Caco-2 (cell line): ENCODE data around the gene KIF26B. TPM values are rescaled to one million over a fixed set of nuclear protein-coding genes. Genes with fewer than 3 reads are reported as not detected.

Experiments
- BruUV-seq: library from RNA; stranded (reverse); fragments of 400-500 nt; replicated peaks from 2 replicates; lab custom pipeline; 2021; lab: Mats Ljungman, UMichigan
- CTCF ChIA-PET: fragments of 300-600 bp; sonication (Branson Sonifier 250); formaldehyde crosslinking; loops from one replicate; lab custom pipeline; 2022; ENCODE audit warnings: antibody characterized with exemption; lab: Charles Lee
- POLR2A ChIA-PET: fragments of 300-600 bp; sonication (Branson Sonifier 250); formaldehyde crosslinking; loops from one replicate; lab custom pipeline; 2022; ENCODE audit warnings: antibody characterized with exemption; lab: Charles Lee
- DNase-seq, 2 experiments: peaks; one replicate each; pipeline versions ENCODE4 v3.0.0 to v3.0.0-alpha.2; 2020 to 2022
- H3K27me3 ChIP-seq: replicated peaks from 2 replicates; pipeline ENCODE4 v1.6.0; 2011; ENCODE audit warnings: low read length; ENCODE audit not compliant: control insufficient read depth, insufficient read depth
- H3K36me3 ChIP-seq: 2 replicates; pipeline ENCODE4 v1.5.1; 2011; ENCODE audit warnings: low read length; ENCODE audit not compliant: control insufficient read depth, insufficient read depth
- H3K4me1 ChIP-seq: fragments of 250-450 bp; sonication (Bioruptor Pico); 2 replicates; pipeline ENCODE4 v1.5.1; 2020; ENCODE audit warnings: mild to moderate bottlenecking
- H3K4me3 ChIP-seq: 2 replicates; pipeline ENCODE4 v1.5.1; 2011; ENCODE audit warnings: low read depth, mild to moderate bottlenecking, control low read depth, low read length
- H3K9me3 ChIP-seq: fragments of 250-450 bp; sonication (Bioruptor Pico); 2 replicates; pipeline ENCODE4 v1.5.1; 2020; ENCODE audit warnings: mild to moderate bottlenecking, moderate library complexity
- H3K27ac Mint-ChIP-seq: one replicate; pipeline ENCODE4 v1.8.0; 2022; ENCODE audit warnings: mixed read lengths; ENCODE audit not compliant: unreplicated experiment
- H3K27me3 Mint-ChIP-seq: one replicate; pipeline ENCODE4 v1.8.0; 2022; ENCODE audit warnings: mixed read lengths; ENCODE audit not compliant: insufficient read depth, unreplicated experiment
- H3K36me3 Mint-ChIP-seq: one replicate; pipeline ENCODE4 v1.8.0; 2022; ENCODE audit warnings: mild to moderate bottlenecking, mixed read lengths; ENCODE audit not compliant: insufficient read depth, unreplicated experiment
- H3K4me1 Mint-ChIP-seq: one replicate; pipeline ENCODE4 v1.8.0; 2022; ENCODE audit warnings: low read depth, mixed read lengths; ENCODE audit not compliant: unreplicated experiment
- H3K4me3 Mint-ChIP-seq: one replicate; pipeline ENCODE4 v1.8.0; 2022; ENCODE audit warnings: mild to moderate bottlenecking, moderate library complexity, mixed read lengths; ENCODE audit not compliant: unreplicated experiment
- H3K9me3 Mint-ChIP-seq: one replicate; pipeline ENCODE4 v1.8.0; 2022; ENCODE audit warnings: mixed read lengths; ENCODE audit not compliant: unreplicated experiment
- CTCF ChIP-seq, 2 experiments: fragments of 200-600 bp in 1 of 2; IDR thresholded peaks; 1 replicate in 1 of 2; 2 replicates in 1 of 2; pipeline versions ENCODE4 v1.5.1 to v1.8.0; 2011 to 2022; ENCODE audit warnings: antibody characterized with exemption in 1 of 2, control low read depth in 1 of 2, inconsistent platforms in 1 of 2, low read depth in 1 of 2, low read length in 1 of 2, mild to moderate bottlenecking in 1 of 2, moderate library complexity in 1 of 2; ENCODE audit not compliant: insufficient read depth in 1 of 2, severe bottlenecking in 1 of 2, unreplicated experiment in 1 of 2
- intact Hi-C: fragments of 100-400 bp; cut with micrococcal nuclease; formaldehyde crosslinking; loops from one replicate; pipeline ENCODE4 v1.10.0; 2022; ENCODE audit not compliant: unreplicated experiment
- total RNA-seq: library from RNA; stranded (reverse); gene quantifications from 2 replicates; pipeline ENCODE4 v1.2.3, GENCODE V29; 2022

Gene KIF26B
- total RNA-seq, 1 experiment from 2014 or later, result 4.9 TPM

- Mint-ChIP-seq H3K36me3 (peaks cover 4% of the 10 kb centered on the region), H3K4me3 (no peak overlapping the region), H3K9me3 (no peaks in the 10 kb centered on the region), H3K27ac (peak overlapping the region; percentile 33), H3K4me1 (peaks cover 6% of the 10 kb centered on the region), H3K27me3 (no peaks in the 10 kb centered on the region)
- H3K36me3 ChIP-seq, result peaks cover 1% of the 10 kb centered on the region; the same call in 1 of the 2 replicates
- CTCF ChIA-PET, result no interaction called here
- TF ChIP-seq CTCF (IDR thresholded peaks at IDR 0.05; ENCODE audit: insufficient read depth in 1 of 2, low read depth in 1 of 2, low read length in 1 of 2, severe bottlenecking in 1 of 2, unreplicated experiment in 1 of 2), result no peak
- H3K27me3 ChIP-seq, result no peaks in the 10 kb centered on the region
- DNase-seq, result no peak
- H3K4me1 ChIP-seq, result peaks cover 12% of the 10 kb centered on the region
- no peak overlapping the region for H3K4me3 ChIP-seq
- no TSS peak for BruUV-seq
- no peaks in the 10 kb centered on the region for H3K9me3 ChIP-seq
- POLR2A ChIA-PET, result interaction anchor here (0.6 kb wide), 1 partner anchor 29 kb away, joined by 3 read pairs; no protein-coding TSS in a partner anchor
- intact Hi-C loops, result no loop called here
Measured at GRCh38 chr1:245682638-245683628, 528.1 kb downstream of the KIF26B start.

- Histone ChIP-seq H3K4me1 (peaks cover 12% of the 10 kb centered on the region), H3K9me3 (no peaks in the 10 kb centered on the region), H3K4me3 (no peak overlapping the region), H3K36me3 (peaks cover 1% of the 10 kb centered on the region; the same call in 1 of the 2 replicates), H3K27me3 (no peaks in the 10 kb centered on the region)
- ChIA-PET CTCF (no interaction called here), POLR2A (no interaction called here)
- Mint-ChIP-seq H3K36me3 (peaks cover 4% of the 10 kb centered on the region), H3K9me3 (no peaks in the 10 kb centered on the region), H3K4me1 (peaks cover 6% of the 10 kb centered on the region), H3K27ac (peak overlapping the region; percentile 33), H3K27me3 (no peaks in the 10 kb centered on the region), H3K4me3 (no peak overlapping the region)
- DNase-seq, result no peak
- intact Hi-C loops, result no loop called here
- BruUV-seq, result no TSS peak
- TF ChIP-seq CTCF (IDR thresholded peaks at IDR 0.05; ENCODE audit: insufficient read depth in 1 of 2, low read depth in 1 of 2, low read length in 1 of 2, severe bottlenecking in 1 of 2, unreplicated experiment in 1 of 2), result no peak
Measured at GRCh38 chr1:245683676-245684075, 528.9 kb downstream of the KIF26B start.

GRCh38 chr1:245684166-245684565 lies 529.4 kb downstream of the KIF26B start:
- H3K27ac Mint-ChIP-seq, result no peak overlapping the region
- H3K9me3 ChIP-seq, result no peaks in the 10 kb centered on the region
- H3K4me3 ChIP-seq, result no peak overlapping the region
- H3K27me3 Mint-ChIP-seq, result no peaks in the 10 kb centered on the region
- no TSS peak for BruUV-seq
- no peak for TF ChIP-seq CTCF (IDR thresholded peaks at IDR 0.05; ENCODE audit: insufficient read depth in 1 of 2, low read depth in 1 of 2, low read length in 1 of 2, severe bottlenecking in 1 of 2, unreplicated experiment in 1 of 2)
- no peak for DNase-seq
- intact Hi-C loops, result no loop called here
- peaks cover 12% of the 10 kb centered on the region for H3K4me1 ChIP-seq
- no peaks in the 10 kb centered on the region for H3K27me3 ChIP-seq
- POLR2A ChIA-PET, result no interaction called here
- H3K4me1 Mint-ChIP-seq, result peaks cover 6% of the 10 kb centered on the region
- H3K9me3 Mint-ChIP-seq, result no peaks in the 10 kb centered on the region
- peaks cover 4% of the 10 kb centered on the region for H3K36me3 Mint-ChIP-seq
- H3K4me3 Mint-ChIP-seq, result no peak overlapping the region
- CTCF ChIA-PET, result no interaction called here
- H3K36me3 ChIP-seq, result peaks cover 1% of the 10 kb centered on the region; the same call in 1 of the 2 replicates
